HepG2 (cell line): Measurements from ENCODE around the gene PSEN1. TPM values are rescaled to one million over a fixed set of nuclear protein-coding genes. Genes with fewer than 3 reads are reported as not detected.

Experiments used
- DMAP1 ChIP-seq: IDR thresholded peaks from 2 replicates; pipeline ENCODE4 v1.6.1; 2016
- NFKB2 ChIP-seq: sonication (generic); formaldehyde crosslinking; IDR thresholded peaks from 2 replicates; pipeline ENCODE4 v1.4.0; 2020; ENCODE audit warnings: missing genetic modification reagents, borderline replicate concordance
- TEAD2 ChIP-seq: sonication (generic); formaldehyde crosslinking; IDR thresholded peaks from 2 replicates; pipeline ENCODE4 v1.9.0; 2021; ENCODE audit warnings: missing genetic modification reagents
- TIGD3 ChIP-seq: sonication (generic); formaldehyde crosslinking; IDR thresholded peaks from 2 replicates; pipeline ENCODE4 v1.5.1; 2020; ENCODE audit warnings: mild to moderate bottlenecking, missing genetic modification reagents, borderline replicate concordance
- ZBTB34 ChIP-seq: sonication (generic); formaldehyde crosslinking; IDR thresholded peaks from 2 replicates; pipeline ENCODE4 v1.8.0; 2022; ENCODE audit warnings: mild to moderate bottlenecking, missing genetic modification reagents
- ZBTB7A ChIP-seq: sonication (generic); formaldehyde crosslinking; IDR thresholded peaks from 2 replicates; pipeline ENCODE4 v1.8.0; 2022; ENCODE audit warnings: mild to moderate bottlenecking, missing genetic modification reagents
- ZFP62 ChIP-seq: sonication (generic); formaldehyde crosslinking; IDR thresholded peaks from 2 replicates; pipeline ENCODE4 v1.4.0; 2020; ENCODE audit warnings: missing genetic modification reagents
- ZNF17 ChIP-seq: sonication (generic); formaldehyde crosslinking; IDR thresholded peaks from 2 replicates; pipeline ENCODE4 v1.5.0; 2020; ENCODE audit warnings: mild to moderate bottlenecking, missing genetic modification reagents
- ZNF496 ChIP-seq: sonication (generic); formaldehyde crosslinking; IDR thresholded peaks from 2 replicates; pipeline ENCODE4 v1.8.1; 2023; ENCODE audit warnings: mild to moderate bottlenecking, moderate library complexity, missing genetic modification reagents; ENCODE audit not compliant: insufficient replicate concordance
- ZNF563 ChIP-seq: sonication (generic); formaldehyde crosslinking; IDR thresholded peaks from 2 replicates; pipeline ENCODE4 v1.8.0; 2022; ENCODE audit warnings: mild to moderate bottlenecking, moderate library complexity, missing genetic modification reagents
- ZNF678 ChIP-seq: sonication (generic); formaldehyde crosslinking; IDR thresholded peaks from 2 replicates; pipeline ENCODE4 v1.4.0; 2020; ENCODE audit warnings: mild to moderate bottlenecking, missing genetic modification reagents
- ZNF879 ChIP-seq: sonication (generic); formaldehyde crosslinking; IDR thresholded peaks from 2 replicates; pipeline ENCODE4 v1.8.1; 2023; ENCODE audit warnings: missing genetic modification reagents
- polyA plus RNA-seq, 8 experiments: library from polyadenylated mRNA; depleted of rRNA in 3 of 8; stranded (reverse) in 7 of 8; unstranded in 1 of 8; fragments of >200 nt; fragmentation: Illumina TruSeq in 4 of 8; extraction: Trizol in 4 of 8; gene quantifications; 2 replicates each; pipeline versions ENCODE4 v1.2.1 to v1.2.3, GENCODE V29; 2011 to 2016; ENCODE audit warnings: low read depth in 4 of 8, missing spikeins in 1 of 8, mixed read lengths in 1 of 8; ENCODE audit not compliant: insufficient read depth in 1 of 8
- total RNA-seq, 5 experiments: library from RNA; depleted of rRNA; stranded (reverse); fragments of >200 nt; fragmentation: Illumina TruSeq; extraction: Trizol; gene quantifications; 2 replicates each; pipeline ENCODE4 v1.2.3, GENCODE V29; 2016; ENCODE audit warnings: low read depth in 1 of 5
- TF ChIP-seq, protein P1 (sequence below): sonication (generic); formaldehyde crosslinking; IDR thresholded peaks from 2 replicates; pipeline ENCODE4 v1.5.0; 2020; ENCODE audit warnings: mild to moderate bottlenecking, missing genetic modification reagents, borderline replicate concordance
- TF ChIP-seq, protein P2 (sequence below): IDR thresholded peaks from 2 replicates; pipeline ENCODE4 v1.6.1; 2016; ENCODE audit warnings: control low read depth
- TF ChIP-seq, protein P3 (sequence below): sonication (generic); formaldehyde crosslinking; IDR thresholded peaks from 2 replicates; pipeline ENCODE4 v1.4.0; 2020; ENCODE audit warnings: missing genetic modification reagents, borderline replicate concordance

The PSEN1 gene
- total and polyA plus RNA-seq, 2 of the 13 experiments (the other 11 are each of a cell fraction or from before 2014, with no cell fraction given), result 12.5 to 26.6 TPM

- TF ChIP-seq, protein P1, sequence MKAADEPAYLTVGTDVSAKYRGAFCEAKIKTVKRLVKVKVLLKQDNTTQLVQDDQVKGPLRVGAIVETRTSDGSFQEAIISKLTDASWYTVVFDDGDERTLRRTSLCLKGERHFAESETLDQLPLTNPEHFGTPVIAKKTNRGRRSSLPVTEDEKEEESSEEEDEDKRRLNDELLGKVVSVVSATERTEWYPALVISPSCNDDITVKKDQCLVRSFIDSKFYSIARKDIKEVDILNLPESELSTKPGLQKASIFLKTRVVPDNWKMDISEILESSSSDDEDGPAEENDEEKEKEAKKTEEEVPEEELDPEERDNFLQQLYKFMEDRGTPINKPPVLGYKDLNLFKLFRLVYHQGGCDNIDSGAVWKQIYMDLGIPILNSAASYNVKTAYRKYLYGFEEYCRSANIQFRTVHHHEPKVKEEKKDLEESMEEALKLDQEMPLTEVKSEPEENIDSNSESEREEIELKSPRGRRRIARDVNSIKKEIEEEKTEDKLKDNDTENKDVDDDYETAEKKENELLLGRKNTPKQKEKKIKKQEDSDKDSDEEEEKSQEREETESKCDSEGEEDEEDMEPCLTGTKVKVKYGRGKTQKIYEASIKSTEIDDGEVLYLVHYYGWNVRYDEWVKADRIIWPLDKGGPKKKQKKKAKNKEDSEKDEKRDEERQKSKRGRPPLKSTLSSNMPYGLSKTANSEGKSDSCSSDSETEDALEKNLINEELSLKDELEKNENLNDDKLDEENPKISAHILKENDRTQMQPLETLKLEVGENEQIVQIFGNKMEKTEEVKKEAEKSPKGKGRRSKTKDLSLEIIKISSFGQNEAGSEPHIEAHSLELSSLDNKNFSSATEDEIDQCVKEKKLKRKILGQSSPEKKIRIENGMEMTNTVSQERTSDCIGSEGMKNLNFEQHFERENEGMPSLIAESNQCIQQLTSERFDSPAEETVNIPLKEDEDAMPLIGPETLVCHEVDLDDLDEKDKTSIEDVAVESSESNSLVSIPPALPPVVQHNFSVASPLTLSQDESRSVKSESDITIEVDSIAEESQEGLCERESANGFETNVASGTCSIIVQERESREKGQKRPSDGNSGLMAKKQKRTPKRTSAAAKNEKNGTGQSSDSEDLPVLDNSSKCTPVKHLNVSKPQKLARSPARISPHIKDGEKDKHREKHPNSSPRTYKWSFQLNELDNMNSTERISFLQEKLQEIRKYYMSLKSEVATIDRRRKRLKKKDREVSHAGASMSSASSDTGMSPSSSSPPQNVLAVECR, result peak; percentile 81
- TF ChIP-seq, protein P2, sequence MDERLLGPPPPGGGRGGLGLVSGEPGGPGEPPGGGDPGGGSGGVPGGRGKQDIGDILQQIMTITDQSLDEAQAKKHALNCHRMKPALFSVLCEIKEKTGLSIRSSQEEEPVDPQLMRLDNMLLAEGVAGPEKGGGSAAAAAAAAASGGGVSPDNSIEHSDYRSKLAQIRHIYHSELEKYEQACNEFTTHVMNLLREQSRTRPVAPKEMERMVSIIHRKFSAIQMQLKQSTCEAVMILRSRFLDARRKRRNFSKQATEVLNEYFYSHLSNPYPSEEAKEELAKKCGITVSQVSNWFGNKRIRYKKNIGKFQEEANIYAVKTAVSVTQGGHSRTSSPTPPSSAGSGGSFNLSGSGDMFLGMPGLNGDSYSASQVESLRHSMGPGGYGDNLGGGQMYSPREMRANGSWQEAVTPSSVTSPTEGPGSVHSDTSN (CRISPR knock-in tag), result 0 out of 2 replicates have a peak, but pooled peaks have one; percentile 3
- TF ChIP-seq TEAD2 (CRISPR knock-in tag) (no peak), ZNF496 (CRISPR knock-in tag) (no peak), NFKB2 (CRISPR knock-in tag) (peak; percentile 64; the same call in 1 of the 2 replicates), ZBTB7A (CRISPR knock-in tag) (no peak), ZNF17 (CRISPR knock-in tag) (no peak), ZNF879 (CRISPR knock-in tag) (no peak), ZBTB34 (CRISPR knock-in tag) (no peak), ZFP62 (CRISPR knock-in tag) (no peak), ZNF563 (peak; percentile 68), ZNF678 (CRISPR knock-in tag) (no peak), DMAP1 (CRISPR knock-in tag) (peak; percentile 32; the same call in 1 of the 2 replicates), TIGD3 (CRISPR knock-in tag) (no peak)
- TF ChIP-seq, protein P3, sequence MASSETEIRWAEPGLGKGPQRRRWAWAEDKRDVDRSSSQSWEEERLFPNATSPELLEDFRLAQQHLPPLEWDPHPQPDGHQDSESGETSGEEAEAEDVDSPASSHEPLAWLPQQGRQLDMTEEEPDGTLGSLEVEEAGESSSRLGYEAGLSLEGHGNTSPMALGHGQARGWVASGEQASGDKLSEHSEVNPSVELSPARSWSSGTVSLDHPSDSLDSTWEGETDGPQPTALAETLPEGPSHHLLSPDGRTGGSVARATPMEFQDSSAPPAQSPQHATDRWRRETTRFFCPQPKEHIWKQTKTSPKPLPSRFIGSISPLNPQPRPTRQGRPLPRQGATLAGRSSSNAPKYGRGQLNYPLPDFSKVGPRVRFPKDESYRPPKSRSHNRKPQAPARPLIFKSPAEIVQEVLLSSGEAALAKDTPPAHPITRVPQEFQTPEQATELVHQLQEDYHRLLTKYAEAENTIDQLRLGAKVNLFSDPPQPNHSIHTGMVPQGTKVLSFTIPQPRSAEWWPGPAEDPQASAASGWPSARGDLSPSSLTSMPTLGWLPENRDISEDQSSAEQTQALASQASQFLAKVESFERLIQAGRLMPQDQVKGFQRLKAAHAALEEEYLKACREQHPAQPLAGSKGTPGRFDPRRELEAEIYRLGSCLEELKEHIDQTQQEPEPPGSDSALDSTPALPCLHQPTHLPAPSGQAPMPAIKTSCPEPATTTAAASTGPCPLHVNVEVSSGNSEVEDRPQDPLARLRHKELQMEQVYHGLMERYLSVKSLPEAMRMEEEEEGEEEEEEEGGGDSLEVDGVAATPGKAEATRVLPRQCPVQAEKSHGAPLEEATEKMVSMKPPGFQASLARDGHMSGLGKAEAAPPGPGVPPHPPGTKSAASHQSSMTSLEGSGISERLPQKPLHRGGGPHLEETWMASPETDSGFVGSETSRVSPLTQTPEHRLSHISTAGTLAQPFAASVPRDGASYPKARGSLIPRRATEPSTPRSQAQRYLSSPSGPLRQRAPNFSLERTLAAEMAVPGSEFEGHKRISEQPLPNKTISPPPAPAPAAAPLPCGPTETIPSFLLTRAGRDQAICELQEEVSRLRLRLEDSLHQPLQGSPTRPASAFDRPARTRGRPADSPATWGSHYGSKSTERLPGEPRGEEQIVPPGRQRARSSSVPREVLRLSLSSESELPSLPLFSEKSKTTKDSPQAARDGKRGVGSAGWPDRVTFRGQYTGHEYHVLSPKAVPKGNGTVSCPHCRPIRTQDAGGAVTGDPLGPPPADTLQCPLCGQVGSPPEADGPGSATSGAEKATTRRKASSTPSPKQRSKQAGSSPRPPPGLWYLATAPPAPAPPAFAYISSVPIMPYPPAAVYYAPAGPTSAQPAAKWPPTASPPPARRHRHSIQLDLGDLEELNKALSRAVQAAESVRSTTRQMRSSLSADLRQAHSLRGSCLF (CRISPR knock-in tag), result no peak
These were observed at the start of gene PSEN1 (continued) for GRCh38 chr14:73136387-73137225.
